Measurements from ENCODE around the gene MTUS2. TPM values are rescaled to one million over a fixed set of nuclear protein-coding genes. Genes with fewer than 3 reads are reported as not detected.

The MTUS2 gene
- total and polyA plus RNA-seq, 4 donors: under 0.01 to 0.70 (median 0.15) TPM

DNA sequence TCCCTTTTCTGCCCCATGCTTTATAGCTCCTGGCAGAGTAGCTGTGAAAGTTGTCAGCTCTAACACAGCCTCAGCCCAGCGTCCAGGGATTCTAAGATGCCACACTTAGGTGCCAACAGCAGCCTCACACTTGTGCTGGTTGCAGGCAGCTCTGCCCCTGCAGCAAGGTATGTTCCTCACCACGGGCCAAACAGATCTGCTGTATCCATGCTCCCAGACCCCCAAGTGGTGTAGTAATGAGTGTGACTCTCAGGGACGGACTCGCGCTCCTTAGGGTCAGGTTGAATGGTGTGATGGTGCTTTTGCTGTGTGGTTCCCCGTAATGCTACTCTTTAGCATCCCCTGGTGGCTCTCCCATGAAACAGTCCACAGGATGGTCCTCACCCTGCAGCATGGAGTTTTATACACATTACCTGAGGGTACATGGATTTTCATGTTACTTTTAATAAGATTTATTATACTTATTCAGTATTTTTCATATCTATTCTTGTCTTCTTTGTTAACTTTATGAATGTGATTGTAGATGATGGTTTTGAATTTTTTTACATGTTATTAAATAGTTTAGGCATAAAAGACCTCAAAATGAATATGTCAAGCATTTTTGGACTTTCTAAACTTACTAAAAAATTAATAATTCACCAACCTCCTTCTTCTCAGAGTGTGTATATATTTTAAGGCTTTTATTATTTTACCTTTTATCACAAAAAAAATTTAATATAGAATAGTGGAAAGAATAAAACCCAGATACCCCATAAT, 542.9 kb downstream of the MTUS2 start:
- Histone ChIP-seq H3K27me3 (ENCODE audit: control insufficient read depth in 4 of 4, insufficient read depth in 4 of 4, low read length in 3 of 4) (no peaks in the 10 kb centered on the region), H3K9ac (ENCODE audit: low read depth in 1 of 2, low read length in 2 of 2) (no peak overlapping the region), H3K36me3 (ENCODE audit: control insufficient read depth in 4 of 4, insufficient read depth in 3 of 4, low read depth in 1 of 4, low read length in 3 of 4) (no peaks in the 10 kb centered on the region), H3K4me3 (ENCODE audit: low read depth in 1 of 3, low read length in 3 of 3) (no peak overlapping the region), H3K27ac (ENCODE audit: low read depth in 1 of 2, low read length in 2 of 2) (no peak overlapping the region), H3K4me1 (ENCODE audit: control insufficient read depth in 4 of 4, insufficient read depth in 4 of 4, low read length in 3 of 4) (peaks cover 0 to 2% (median 0%) of the 10 kb centered on the region in 4 donors), H3K9me3 (ENCODE audit: control insufficient read depth in 4 of 4, low read length in 3 of 4) (no peaks in the 10 kb centered on the region)
- WGBS: 11% methylated on average over 6 of the region's 6 CpGs
- peak; percentile 94 for TF ChIP-seq RAD21 (IDR thresholded peaks at IDR 0.05)
- TF ChIP-seq, protein P1, sequence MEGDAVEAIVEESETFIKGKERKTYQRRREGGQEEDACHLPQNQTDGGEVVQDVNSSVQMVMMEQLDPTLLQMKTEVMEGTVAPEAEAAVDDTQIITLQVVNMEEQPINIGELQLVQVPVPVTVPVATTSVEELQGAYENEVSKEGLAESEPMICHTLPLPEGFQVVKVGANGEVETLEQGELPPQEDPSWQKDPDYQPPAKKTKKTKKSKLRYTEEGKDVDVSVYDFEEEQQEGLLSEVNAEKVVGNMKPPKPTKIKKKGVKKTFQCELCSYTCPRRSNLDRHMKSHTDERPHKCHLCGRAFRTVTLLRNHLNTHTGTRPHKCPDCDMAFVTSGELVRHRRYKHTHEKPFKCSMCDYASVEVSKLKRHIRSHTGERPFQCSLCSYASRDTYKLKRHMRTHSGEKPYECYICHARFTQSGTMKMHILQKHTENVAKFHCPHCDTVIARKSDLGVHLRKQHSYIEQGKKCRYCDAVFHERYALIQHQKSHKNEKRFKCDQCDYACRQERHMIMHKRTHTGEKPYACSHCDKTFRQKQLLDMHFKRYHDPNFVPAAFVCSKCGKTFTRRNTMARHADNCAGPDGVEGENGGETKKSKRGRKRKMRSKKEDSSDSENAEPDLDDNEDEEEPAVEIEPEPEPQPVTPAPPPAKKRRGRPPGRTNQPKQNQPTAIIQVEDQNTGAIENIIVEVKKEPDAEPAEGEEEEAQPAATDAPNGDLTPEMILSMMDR (IDR thresholded peaks at IDR 0.05; ENCODE audit: low read depth, low read length, missing input control): peak; percentile 96
- TF ChIP-seq, protein P2, sequence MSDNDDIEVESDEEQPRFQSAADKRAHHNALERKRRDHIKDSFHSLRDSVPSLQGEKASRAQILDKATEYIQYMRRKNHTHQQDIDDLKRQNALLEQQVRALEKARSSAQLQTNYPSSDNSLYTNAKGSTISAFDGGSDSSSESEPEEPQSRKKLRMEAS (IDR thresholded peaks at IDR 0.05): no peak
- no peak for DNase-seq (ENCODE audit: low spot score)

DNA sequence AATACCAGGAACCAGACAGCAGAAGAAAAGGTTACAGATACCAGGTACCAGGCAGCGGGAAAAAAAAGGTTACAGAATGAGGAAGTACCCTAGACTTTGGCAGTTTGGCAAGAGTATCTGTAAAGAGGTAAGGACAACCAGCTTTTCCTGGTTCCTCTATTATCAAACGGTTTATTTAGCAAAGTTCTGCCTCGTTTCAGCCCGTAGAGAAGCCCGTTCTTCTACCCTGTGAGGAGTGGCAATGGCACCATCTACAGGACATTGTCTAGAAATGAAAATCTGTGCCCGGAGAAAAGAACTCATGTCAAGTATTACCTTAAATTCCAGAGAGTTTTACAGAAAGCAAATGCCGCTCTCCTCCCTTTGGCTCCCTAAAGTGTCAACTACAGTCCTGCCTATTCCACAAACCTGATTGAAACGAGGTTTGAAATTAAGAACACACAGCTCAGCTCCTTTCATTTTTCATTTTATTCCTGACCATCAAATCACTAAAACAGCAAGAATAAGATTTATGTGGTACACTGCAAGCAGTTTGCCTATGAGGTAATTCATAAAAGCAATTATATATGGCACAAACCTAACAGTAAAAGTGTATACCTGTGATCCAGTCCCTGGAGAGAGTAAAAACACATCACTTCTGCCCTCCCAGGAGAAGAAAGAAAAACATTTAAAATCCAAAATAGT, 549.1 kb downstream of the MTUS2 start:
- Histone ChIP-seq H3K36me3 (ENCODE audit: control insufficient read depth in 4 of 4, insufficient read depth in 3 of 4, low read depth in 1 of 4, low read length in 3 of 4) (no peaks in the 10 kb centered on the region), H3K9ac (ENCODE audit: low read depth in 1 of 2, low read length in 2 of 2) (peak overlapping the region in 1 of 2 donors; percentile 12), H3K27ac (ENCODE audit: low read depth in 1 of 2, low read length in 2 of 2) (no peak overlapping the region), H3K9me3 (ENCODE audit: control insufficient read depth in 4 of 4, low read length in 3 of 4) (no peaks in the 10 kb centered on the region), H3K4me1 (ENCODE audit: control insufficient read depth in 4 of 4, insufficient read depth in 4 of 4, low read length in 3 of 4) (no peaks in the 10 kb centered on the region), H3K4me3 (ENCODE audit: low read depth in 1 of 3, low read length in 3 of 3) (no peak overlapping the region), H3K27me3 (ENCODE audit: control insufficient read depth in 4 of 4, insufficient read depth in 4 of 4, low read length in 3 of 4) (no peaks in the 10 kb centered on the region)
- WGBS: 11% methylated on average over 8 of the region's 8 CpGs
- TF ChIP-seq HNF4G (IDR thresholded peaks at IDR 0.05) (no peak), HNF4A (conservative IDR thresholded peaks at IDR 0.05) (no peak), RXRA (IDR thresholded peaks at IDR 0.05) (no peak), YY1 (IDR thresholded peaks at IDR 0.05) (no peak), JUND (IDR thresholded peaks at IDR 0.05) (no peak), EGR1 (IDR thresholded peaks at IDR 0.05; ENCODE audit: low read depth in 2 of 2) (no peak), TAF1 (conservative IDR thresholded peaks at IDR 0.05) (no peak), GABPA (IDR thresholded peaks at IDR 0.05 in 1 of 2, conservative IDR thresholded peaks at IDR 0.05 in 1 of 2) (no peak), SP1 (IDR thresholded peaks at IDR 0.05) (no peak), NR2F2 (IDR thresholded peaks at IDR 0.05) (no peak), FOXA2 (IDR thresholded peaks at IDR 0.05) (no peak), RAD21 (IDR thresholded peaks at IDR 0.05) (peak; percentile 79 to 81)
- TF ChIP-seq, protein P1 (IDR thresholded peaks at IDR 0.05; ENCODE audit: low read depth, low read length, missing input control): peak; percentile 46
- TF ChIP-seq, protein P3, sequence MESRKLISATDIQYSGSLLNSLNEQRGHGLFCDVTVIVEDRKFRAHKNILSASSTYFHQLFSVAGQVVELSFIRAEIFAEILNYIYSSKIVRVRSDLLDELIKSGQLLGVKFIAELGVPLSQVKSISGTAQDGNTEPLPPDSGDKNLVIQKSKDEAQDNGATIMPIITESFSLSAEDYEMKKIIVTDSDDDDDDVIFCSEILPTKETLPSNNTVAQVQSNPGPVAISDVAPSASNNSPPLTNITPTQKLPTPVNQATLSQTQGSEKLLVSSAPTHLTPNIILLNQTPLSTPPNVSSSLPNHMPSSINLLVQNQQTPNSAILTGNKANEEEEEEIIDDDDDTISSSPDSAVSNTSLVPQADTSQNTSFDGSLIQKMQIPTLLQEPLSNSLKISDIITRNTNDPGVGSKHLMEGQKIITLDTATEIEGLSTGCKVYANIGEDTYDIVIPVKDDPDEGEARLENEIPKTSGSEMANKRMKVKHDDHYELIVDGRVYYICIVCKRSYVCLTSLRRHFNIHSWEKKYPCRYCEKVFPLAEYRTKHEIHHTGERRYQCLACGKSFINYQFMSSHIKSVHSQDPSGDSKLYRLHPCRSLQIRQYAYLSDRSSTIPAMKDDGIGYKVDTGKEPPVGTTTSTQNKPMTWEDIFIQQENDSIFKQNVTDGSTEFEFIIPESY (IDR thresholded peaks at IDR 0.05): no peak
- TF ChIP-seq, protein P2 (IDR thresholded peaks at IDR 0.05): no peak
- TF ChIP-seq, protein P4, sequence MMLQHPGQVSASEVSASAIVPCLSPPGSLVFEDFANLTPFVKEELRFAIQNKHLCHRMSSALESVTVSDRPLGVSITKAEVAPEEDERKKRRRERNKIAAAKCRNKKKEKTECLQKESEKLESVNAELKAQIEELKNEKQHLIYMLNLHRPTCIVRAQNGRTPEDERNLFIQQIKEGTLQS (IDR thresholded peaks at IDR 0.05): no peak
- DNase-seq (ENCODE audit: low spot score): no peak
